GM12891 (cell line): ENCODE data around the gene SLC31A2.

ENCODE experiments used
- PAX5 ChIP-seq: IDR thresholded peaks from 2 replicates; pipeline ENCODE4 v1.6.1; 2011; ENCODE audit warnings: low read length, moderate library complexity, mild to moderate bottlenecking; ENCODE audit not compliant: insufficient read depth, severe bottlenecking
- POLR2A ChIP-seq: IDR thresholded peaks from 2 replicates; pipeline ENCODE4 v1.6.1; 2011; ENCODE audit warnings: low read depth, low read length, control low read depth
- POLR2AphosphoS5 ChIP-seq: IDR thresholded peaks from 2 replicates; pipeline ENCODE4 v1.6.1; 2011; ENCODE audit warnings: low read depth, low read length, control low read depth
- POU2F2 ChIP-seq: IDR thresholded peaks from 2 replicates; pipeline ENCODE4 v1.6.1; 2011; ENCODE audit warnings: low read depth, mild to moderate bottlenecking, control low read depth, low read length, moderate library complexity
- SPI1 ChIP-seq: IDR thresholded peaks from 2 replicates; pipeline ENCODE4 v1.6.1; 2011; ENCODE audit warnings: low read depth, low read length, control low read depth
- TAF1 ChIP-seq: IDR thresholded peaks from 2 replicates; pipeline ENCODE4 v1.6.1; 2011; ENCODE audit warnings: low read depth, low read length, control low read depth

GRCh38 chr9:113154471-113154870 lies 3.7 kb downstream of the SLC31A2 start:
- no peak for TF ChIP-seq POLR2A
- TF ChIP-seq PAX5, result no peak
- no peak for TF ChIP-seq POLR2AphosphoS5
- TF ChIP-seq TAF1, result no peak
- TF ChIP-seq SPI1, result no peak
- TF ChIP-seq POU2F2, result no peak
